Erythroblast (primary cell): Measurements from ENCODE around the gene FARP2.

Experiments used
- GATA1 ChIP-seq: IDR thresholded peaks from 2 replicates; pipeline ENCODE4 v1.6.1; 2011; ENCODE audit warnings: low read depth, mild to moderate bottlenecking, control low read depth, low read length, moderate library complexity
- POLR2A ChIP-seq: IDR thresholded peaks from 2 replicates; pipeline ENCODE4 v1.6.1; 2011; ENCODE audit warnings: mild to moderate bottlenecking, low read length

GRCh38 chr2:241459520-241459919 is 103.4 kb downstream of the FARP2 start:
- TF ChIP-seq POLR2A, result no peak
- no peak for TF ChIP-seq GATA1
